Measurements from ENCODE around the gene CCDC142.

CCDC142 gene

GRCh38 chr2:74501335-74502071 is 18.7 kb upstream of the CCDC142 start:
- no peak for TF ChIP-seq CTCF (IDR thresholded peaks at IDR 0.05; ENCODE audit: insufficient read depth, low read depth, low read length, missing control alignments)
- DNase-seq (ENCODE audit: low read depth), result no peak
- H3K4me3 ChIP-seq (ENCODE audit: low read depth, low read length), result no peak overlapping the region

DNA sequence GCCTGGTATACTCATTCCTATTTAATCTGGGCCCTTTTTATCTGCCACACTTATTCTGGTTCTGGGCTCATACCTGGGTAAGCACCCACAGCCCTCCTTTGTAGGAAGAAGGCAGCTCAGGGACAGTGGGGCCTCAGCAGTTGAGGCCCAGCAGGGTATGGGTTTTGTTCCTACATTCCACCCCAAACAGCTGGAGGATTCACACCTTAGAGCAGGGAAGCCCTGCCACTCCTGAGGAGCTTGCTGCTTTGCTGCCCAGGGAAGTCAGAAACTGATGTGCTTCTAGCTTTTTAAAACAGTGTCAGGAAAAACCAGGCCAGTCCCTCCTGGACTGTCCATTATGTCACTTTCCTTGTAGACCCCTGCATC is 17.8 kb upstream of the CCDC142 start:
- DNase-seq (ENCODE audit: low read depth), result no peak
- no peak for TF ChIP-seq CTCF (IDR thresholded peaks at IDR 0.05; ENCODE audit: insufficient read depth, low read depth, low read length, missing control alignments)
- no peak overlapping the region for H3K4me3 ChIP-seq (ENCODE audit: low read depth, low read length)

- H3K4me3 ChIP-seq (ENCODE audit: low read depth, low read length), result no peak overlapping the region
- no peak for DNase-seq (ENCODE audit: low read depth)
- no peak for TF ChIP-seq CTCF (IDR thresholded peaks at IDR 0.05; ENCODE audit: insufficient read depth, low read depth, low read length, missing control alignments)
Observed at GRCh38 chr2:74499940-74500577, 17.3 kb upstream of the CCDC142 start.

GRCh38 chr2:74499267-74499939 is 16.6 kb upstream of the CCDC142 start, which contains the start of gene LBX2:
TSS of gene LBX2 (minus strand) at chr2:74499603. CDS start at chr2:74499537, 66 bp downstream.
- H3K4me3 ChIP-seq (ENCODE audit: low read depth, low read length), result peak within 1 kb of the TSS; percentile 43
- no peak for TF ChIP-seq CTCF (IDR thresholded peaks at IDR 0.05; ENCODE audit: insufficient read depth, low read depth, low read length, missing control alignments)
- no peak for DNase-seq (ENCODE audit: low read depth)

DNA sequence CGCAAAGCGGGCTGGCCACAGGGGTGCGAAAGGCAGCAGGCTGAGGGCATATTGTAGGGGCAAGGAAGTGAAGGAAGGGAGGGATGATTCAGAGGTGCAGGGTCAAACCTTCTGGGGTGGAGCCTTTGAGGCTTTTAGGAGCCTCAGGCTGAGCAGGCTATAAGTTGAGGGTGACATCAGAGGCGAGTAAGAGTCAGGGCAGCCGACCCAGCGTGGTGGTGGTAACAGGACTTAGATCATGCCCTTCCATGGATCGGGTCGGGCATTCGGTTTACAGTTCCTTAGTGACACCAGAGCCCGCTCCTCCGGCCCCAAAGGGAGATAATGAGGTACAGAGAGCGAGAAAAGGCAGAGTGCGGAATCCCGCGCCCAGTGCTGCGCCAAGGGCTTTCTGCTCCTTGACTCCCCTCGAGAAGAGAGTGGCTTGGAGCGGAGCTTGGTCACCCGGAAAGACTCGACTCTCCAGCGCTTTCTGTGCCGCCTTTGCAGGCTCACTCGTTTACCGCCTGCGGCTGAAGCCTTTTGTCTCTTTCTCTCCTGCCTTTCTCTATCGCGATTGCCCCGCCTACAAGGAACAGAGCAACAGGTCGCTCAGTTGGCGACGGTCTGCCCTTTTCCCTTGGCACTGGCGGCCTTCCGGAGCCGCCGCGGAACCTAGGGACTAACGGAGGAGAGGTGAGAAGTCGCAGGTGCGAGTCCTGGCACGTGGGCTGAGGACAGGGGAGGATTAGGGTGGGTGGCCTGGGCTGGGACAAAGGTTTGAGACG is 15.9 kb upstream of the CCDC142 start:
- DNase-seq (ENCODE audit: low read depth), result peak; percentile 46

More for the DNA sequence above, 15.9 kb upstream of the CCDC142 start:
- no peak for TF ChIP-seq CTCF (IDR thresholded peaks at IDR 0.05; ENCODE audit: insufficient read depth, low read depth, low read length, missing control alignments)
- peak overlapping the region; percentile 43 for H3K4me3 ChIP-seq (ENCODE audit: low read depth, low read length)
